GM20431 (cell line): Measurements from ENCODE around the gene TESK1.
"Not testable (repeated sequence)": the region's sequence is repeated elsewhere in the genome, so short reads cannot be mapped to it uniquely, and the experiment has no call there.

Experiments
- in situ Hi-C: fragments of 300-500 bp; cut with MseI, MboI; formaldehyde crosslinking; loops from one replicate; pipeline ENCODE4 v1.15.0; 2020; ENCODE audit warnings: low sequenced_read_pairs; ENCODE audit not compliant: unreplicated experiment

The TESK1 gene

DNA sequence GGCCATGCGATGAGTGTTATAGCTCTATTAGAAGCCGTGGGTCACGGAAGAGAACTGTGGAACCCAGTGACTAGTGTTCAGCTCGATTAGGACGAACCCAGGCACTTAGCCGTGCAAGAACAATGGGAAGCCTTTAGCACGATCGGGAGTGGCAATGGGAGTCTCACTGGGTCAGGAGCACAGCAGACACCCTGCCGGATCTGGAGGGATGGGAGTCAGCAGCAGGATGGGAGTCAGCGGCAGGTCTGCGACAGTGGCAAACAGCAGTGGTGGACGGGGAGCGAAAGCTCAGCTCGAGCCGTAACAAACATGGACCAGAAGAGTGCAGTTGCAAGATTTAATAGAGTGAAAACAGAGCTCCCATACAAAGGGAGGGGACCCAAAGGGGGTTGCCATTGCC, 35.4 kb downstream of the TESK1 start:
- in situ Hi-C loops = not testable (repeated sequence)

DNA sequence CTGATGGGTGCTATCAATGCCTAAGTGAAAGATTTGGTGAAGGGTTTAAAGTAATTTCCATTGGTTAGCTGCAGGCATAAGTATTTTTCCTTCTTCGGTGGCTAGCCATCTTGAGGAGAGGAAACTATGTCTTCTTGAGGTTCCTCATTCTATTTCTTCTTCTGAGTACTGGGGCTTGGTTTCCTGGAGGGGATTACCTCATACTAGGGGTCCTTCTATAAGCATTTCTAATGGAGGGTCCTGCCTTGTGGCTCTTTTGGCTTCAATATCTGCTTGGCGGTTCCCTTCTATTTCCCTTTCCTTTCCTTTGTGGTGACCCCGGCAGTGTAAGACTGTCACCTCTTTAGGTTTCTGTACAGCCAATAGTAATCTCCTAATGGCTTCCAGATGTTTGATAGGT, 36.4 kb downstream of the TESK1 start:
- in situ Hi-C loops = not testable (repeated sequence)

DNA sequence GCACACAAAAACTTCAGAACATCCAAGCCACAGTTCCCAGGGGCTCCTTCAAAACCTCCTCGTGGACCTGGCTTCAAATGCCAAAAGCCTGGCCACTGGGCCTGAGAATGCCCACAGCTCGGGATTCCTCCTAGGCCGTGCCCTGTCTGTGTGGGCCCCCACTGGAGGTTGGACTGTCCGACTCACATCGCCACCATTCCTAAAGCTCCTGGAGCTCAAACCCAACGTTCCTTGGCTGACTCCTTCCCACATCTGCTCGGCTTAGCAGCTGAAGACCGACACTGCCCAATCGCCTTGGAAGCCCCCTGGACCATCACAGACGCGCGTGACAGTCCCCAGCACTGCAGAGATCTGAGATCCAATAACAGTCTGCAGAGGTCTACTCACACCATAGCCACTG, 38.0 kb downstream of the TESK1 start:
- in situ Hi-C loops = no loop called here

DNA sequence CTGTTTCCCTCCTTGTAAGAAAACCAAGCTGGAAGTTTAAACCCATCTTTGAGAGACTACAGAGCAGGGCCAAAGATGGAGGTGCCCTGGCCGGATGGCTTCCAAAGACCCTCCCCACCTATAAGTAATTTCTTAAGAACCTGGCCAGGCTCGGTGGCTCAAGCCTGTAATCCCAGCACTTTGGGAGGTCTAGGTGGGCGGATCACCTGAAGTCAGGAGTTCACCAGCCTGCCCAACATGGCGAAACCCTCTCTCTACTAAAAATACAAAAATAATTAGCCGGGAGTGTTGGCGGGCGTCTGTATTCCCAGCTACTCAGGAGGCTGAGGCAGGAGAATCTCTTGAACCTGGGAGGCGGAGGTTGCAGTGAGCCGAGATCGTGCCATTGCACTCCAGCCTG, 40.7 kb downstream of the TESK1 start:
- in situ Hi-C loops = not testable (repeated sequence)

DNA sequence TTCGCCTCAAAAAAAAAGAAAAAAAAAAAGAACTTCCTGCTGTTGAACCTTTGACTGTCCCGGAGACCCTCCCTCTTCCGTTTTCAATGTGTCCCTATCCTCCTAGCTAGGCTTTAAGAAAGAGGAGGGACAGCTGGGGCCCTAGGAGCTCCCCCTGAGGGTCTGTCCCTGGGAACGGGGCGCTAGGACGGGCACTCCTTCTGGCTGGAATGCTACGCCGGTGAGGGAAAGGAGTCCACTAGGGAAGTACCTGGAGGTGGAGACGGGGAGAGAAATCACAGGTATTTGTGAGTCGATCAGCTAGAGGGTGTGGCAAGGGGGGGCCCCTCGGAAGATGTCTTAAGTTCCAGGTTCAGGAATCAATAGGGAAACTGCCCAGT, 41.1 kb downstream of the TESK1 start:
- in situ Hi-C loops = no loop called here

DNA sequence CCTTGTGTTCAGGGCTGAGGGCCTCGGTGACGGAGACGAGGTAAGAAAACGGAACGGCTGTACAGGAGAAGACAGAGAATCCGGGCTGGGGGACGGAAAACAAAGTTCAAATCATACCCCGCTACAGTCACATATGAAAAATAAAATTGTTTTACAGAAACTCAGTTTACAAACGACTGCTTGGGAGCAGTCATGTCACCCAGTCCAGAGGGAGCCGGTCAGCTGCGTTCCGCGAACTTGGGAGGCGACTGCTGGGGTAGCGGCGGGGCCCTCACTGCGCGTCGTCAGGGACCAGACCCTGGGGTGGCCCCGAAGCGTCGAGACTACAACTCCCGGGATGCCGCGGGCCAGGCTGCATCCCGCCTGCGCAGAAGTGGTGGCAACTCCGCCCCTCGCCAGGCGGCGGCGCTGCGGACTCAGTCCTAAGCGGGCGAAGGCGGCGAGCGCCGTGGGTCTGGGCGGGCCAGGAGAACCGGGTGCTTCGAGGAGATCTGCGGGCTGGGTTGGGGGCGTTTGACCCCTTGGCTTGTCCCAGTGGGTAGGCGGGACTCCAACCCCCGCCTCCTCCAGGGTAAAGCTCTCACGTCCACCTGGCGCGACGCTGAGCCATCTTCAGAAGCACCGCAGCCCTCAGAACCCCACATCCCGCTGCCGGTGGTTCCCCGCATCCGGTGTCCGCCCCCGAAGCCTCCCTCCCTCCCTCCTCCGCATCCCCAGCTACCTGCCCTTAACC, 41.6 kb downstream of the TESK1 start:
- in situ Hi-C loops = no loop called here

DNA sequence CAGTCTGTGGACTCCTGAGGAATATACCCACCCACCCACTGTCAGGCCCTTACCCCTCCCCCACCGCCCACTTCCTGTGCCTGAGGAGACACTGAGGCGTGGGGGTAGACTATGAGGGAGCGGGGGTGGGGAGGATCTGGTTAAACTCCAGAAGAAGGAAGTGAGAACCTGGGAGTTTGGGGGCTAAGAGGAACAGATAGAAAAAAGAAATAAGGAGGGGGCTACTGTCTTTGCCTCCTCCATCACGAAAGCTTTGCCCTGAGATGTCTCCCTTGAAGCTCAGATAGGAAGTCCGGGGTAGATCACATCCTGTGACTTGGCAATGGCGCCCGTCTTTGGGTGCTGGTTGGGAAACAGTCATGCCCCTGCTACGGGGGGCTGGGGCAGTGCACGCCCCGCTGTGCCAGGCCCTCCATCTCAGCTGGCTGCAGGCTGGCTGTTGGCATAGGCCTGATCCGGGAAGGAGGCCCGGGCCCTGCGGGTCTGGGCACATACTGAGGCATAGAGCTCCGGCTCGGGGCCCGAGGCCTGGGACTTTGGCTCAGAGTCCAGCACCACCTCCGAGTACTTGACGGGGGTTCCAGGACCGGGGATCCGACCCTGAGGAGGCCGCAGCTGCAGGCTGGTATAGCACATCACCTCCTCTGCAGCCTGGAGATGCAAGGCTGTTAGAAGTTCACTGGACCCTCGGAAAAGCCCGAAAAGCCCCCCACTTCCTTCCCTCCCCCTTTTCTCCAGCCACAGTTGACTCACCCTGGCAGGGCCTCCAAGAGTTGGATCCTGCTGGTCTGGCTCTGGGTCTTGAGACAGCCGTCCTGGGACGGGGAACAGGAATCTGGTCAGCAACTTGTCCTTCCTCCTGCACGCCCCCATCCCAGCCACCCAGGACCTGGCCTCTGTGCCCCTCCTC, 44.6 kb downstream of the TESK1 start:
- in situ Hi-C loops = no loop called here

DNA sequence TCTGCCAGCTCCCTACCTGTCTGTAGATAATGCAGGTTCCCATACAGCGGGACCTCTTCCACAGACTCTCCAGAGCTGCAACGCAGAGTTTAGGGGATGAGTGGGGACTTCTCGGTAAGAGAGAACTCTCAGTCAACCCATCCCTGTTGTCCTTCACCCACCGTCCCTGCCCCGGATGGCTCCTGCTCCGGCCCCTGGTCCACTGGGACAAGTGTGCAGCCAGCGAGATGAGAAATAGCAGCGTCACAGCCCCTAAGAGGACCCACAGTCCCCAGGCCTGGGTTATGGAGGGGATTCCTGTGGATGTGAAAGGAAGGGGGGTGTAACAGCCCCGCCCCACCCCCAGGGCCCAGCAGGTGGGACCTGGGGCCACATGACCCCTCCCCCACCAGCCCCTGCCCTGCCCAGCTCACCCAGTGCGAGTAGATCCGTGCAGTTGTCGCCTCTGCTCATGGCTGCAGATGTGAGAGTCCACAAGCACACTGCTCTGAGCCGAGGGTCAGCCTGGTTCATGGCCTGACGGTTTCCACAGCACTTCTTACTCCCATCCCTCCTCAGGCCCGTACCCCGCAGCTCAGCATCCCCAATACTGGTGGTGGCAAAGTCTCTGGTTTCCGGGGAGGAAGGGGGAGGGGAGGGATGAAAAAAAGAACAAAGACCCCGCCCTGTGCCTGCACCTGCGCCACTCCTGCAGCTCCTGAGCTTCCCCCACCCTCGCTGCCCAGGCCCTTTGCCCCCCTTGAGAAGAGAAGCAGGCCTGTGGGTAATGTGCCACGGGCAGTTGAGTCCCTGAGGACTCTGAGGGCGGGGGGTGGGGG, 45.5 kb downstream of the TESK1 start, which contains the start of gene SIT1:
Gene SIT1, minus strand, starts transcription at position 591 of the 818 bp plus-strand sequence. Its CDS starts 78 bp downstream, at position 513.
- in situ Hi-C loops = no loop called here

DNA sequence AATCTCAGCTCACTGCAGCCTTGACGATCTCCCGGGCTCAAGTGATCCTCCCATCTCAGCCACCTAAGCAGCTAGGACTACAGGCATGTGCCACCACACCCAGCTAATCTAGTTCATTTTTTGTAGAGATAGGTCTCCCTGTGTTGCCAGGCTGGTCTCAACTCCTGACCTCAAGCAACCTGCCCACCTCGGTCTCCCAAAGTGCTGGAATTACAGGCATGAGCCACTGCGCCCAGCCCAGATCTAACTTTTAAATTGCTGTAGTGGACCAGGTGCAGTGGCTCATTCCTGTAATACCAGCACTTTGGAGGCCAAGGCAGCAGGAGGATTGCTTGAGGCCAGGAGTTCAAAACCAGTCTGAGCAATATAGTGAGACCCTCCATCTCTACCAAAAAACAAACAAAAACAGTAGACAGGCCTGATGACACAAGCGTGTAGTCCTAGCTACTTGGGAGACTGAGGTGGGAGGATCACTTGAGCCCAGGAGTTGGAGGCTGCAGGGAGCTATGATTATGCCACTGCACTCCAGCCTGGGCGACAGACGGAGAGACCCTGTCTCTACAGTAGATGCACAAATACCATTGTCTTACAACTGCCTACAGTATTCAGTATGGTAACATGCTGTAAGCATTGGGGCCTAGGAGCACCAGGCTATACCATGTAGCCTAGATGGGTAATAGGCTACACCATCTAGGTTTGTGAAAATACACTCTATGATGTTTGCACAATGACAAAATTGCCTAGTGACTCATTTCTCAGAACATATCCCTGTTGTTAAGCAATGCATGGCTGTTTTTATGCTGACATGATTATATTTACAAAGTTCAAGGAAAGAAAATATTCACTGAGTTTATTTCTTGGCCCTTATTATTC, 47.1 kb downstream of the TESK1 start:
- in situ Hi-C loops = no loop called here

DNA sequence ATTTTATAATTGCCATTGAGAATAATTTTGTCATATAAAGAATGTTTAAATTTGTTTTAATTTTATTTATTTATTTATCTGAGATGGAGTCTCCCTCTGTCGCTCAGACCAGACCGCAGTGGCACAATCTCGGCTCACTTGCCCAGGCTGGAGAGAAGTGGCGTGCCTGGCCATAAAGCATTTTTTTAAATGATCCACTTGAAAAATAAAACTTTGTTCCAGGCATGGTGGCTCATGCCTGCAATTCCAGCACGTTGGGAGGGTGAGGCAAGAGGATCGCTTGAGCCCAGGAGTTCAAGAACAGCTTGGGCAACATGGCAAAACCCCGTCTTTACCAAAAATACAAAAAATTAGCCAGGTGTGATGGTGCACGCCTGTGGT, 47.8 kb downstream of the TESK1 start:
- in situ Hi-C loops = no loop called here

DNA sequence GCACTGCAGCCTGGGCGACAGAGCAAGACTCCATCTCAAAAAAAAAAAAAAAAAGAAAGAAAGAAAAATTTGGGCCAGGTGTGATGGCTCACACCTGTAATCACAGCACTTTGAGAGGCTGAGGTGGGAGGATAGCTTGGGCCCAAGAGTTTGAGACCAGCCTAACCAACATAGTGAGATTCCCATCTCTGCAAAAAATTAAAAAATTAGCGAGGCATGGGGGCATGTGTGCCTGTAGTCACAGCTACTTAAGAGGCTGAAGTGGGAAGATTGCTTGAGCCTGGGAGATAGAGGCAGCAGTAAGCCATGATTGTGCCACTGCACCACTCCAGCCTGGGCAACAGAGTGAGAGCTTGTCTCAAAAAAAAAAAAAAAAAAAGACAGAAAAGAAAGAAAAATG, 48.5 kb downstream of the TESK1 start:
- in situ Hi-C loops = no loop called here

DNA sequence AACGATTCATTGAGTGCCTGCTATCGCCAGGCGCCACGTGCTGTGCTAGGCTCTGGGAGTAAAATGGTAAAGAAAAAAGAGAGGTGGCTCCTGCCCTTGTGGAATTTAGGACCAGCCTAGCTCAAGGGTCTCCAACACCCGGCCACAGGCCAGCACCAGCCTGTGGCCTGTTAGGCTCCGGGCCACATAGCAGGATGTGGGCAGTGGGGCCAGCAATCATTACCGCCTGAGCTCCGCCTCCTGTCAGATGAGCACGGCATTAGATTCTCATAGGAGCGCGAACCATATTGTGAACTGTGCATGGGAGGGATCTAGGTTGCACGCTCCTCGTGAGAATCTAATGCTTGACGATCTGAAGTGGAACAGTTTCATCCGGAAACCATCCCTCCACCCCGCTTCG, 51.3 kb downstream of the TESK1 start:
- in situ Hi-C loops = no loop called here

DNA sequence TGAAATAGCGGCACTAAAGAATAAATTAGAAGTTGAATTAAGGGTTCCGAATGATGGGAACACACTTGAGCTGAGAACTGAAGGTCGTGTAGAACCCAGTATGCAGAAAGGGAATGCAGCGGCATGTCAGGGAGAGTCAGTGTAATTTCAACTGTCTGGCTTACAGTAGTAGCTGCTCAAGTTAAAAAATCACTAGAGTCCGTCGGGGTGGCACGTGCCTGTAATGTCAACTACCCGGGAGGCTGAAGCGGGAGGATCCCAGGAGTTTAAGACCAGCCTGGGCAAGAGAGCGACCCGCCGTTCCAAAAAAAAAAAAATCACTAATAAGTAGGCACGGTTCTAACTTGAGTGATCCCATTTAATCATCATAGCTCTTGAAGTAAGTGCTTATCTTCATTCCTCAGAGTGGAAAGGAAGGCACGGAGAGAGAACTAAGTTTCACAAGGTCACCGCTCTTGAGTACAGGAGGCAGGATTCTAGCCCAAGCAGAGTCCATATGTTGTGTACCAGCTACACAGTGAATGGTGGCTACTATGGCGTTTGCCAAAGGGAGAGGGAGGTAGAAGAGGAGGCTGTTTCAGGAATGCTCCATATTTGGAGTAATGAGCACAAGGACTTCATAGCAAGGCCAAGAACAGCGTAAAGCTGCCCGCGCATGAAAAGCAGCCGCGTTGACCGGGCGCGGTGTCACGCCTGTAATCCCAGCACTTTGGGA, 51.9 kb downstream of the TESK1 start:
- in situ Hi-C loops = no loop called here

DNA sequence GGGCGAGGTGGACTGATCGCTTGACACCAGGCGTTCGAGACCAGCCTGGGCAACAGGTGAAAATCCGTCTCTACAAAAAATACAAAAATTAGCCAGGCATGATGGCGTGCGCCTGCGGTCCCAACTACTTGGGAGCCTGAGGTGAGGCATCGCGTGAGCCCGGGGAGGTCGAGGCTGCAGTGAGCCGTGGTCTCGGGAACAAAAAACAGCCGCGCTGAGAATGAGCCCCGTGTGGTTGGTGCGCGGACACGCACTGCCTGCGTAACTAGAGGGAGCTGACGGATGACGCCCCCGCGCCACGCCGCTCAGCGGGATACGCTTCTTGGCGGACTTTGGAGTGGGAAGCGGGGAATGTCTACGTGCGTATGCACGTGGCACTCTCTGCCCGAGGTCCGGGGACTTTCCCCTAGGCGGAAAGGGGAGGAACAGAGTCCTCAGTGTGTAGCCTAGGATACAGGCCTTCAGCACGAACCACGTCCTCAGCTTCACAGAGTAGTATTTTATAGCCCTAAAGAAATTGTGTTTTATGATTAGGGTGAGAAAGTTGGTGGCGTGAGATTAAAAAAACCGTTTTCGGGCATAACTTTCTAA, 52.6 kb downstream of the TESK1 start, which contains the start of gene RMRP:
Gene RMRP, minus strand, starts transcription at position 474 of the 591 bp plus-strand sequence.
- in situ Hi-C loops = no loop called here

DNA sequence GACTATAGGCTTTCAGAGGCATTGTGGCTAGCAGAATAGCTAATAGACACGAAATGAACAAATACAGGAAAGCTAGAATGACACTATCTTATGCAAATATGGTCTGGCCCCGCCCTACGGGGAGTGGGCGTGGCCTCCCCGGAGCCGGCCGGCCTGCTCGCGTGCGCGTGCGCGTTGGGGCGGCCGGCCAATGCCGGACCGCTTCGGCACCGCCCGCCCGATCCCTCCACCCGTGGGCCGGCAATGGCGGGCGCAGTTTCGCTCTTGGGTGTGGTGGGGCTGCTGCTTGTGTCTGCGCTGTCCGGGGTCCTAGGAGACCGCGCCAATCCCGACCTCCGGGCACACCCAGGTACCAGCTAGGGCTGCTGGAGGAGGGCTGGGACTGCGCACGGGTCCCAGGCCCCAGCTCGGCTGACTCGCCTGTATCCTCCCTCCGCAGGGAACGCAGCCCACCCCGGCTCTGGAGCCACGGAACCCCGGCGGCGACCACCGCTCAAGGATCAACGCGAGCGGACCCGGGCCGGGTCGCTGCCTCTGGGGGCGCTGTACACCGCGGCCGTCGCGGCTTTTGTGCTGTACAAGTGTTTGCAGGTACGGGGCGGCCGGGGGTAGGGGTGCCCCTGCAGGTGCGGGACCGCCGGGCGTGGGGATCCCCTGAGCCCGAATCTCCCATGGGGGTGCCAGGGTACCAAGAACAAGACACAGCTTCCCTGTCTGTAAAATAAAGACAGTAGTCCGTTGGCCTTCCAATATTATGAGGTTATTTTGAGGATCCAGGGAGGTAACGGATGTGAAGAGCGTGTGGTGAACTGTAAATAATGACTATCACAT, 53.3 kb downstream of the TESK1 start, which contains the start of gene CCDC107:
Gene CCDC107, plus strand, starts transcription at position 156 of the 831 bp plus-strand sequence. Its CDS starts 88 bp downstream, at position 244.
- in situ Hi-C loops = no loop called here

DNA sequence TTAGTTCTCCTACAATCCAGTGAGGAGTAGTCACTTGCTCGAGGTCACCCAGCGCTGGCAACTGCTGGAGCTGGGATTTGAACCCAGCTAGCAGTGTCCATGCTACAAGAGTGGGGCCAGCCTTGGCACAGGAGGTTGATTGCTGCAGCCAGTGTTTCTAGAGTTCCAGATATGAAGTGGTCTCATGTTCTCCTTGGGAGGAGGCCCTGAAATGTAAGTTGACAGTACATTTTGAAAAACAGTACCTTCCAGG, 53.8 kb downstream of the TESK1 start:
- in situ Hi-C loops = no loop called here

DNA sequence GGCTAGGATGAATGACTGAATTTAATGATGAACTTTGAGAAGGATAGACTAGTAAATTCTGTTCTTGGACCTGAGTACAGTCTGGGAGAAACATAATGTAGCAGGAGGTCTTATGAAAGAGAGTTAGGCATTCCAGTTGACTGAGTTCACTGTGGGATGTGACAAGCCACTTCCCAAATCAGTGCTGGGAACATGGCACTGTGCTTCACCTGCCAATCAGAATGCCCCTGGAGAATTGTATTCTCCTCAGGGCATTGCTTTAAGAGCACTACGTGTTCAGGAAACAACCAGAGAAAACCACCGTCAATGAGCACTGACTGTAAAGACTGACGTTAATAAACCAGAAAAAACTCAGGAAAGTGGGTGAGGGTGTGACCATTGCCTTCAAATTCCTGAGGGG, 54.3 kb downstream of the TESK1 start:
- in situ Hi-C loops = no loop called here
